OCI-M2 (cell line): ENCODE results near the gene SLC28A3.

Source experiments
- DNase-seq: peaks from one replicate; lab custom pipeline; 2025; ENCODE audit not compliant: unreplicated experiment; lab: John Stamatoyannopoulos, UW

Gene SLC28A3

DNA sequence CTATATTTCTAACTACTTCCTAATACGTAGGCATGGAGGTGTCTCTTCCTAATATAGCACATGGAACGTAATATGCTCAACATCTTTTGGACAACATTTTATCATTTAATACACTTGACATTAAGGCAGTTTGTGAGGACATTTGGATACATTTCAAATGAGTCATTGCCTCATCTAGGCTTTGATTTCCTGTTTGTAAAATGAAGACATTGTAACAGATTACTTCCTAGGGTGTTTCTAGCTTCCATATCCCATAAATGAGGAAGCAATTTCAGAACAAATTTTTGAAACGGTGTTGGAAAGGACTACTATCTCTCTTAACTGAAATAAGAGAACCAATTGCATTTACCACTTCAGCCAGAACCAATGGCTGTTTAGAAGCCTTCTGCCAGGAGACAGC is 38.7 kb downstream of the SLC28A3 start:
- DNase-seq, result no peak

DNA sequence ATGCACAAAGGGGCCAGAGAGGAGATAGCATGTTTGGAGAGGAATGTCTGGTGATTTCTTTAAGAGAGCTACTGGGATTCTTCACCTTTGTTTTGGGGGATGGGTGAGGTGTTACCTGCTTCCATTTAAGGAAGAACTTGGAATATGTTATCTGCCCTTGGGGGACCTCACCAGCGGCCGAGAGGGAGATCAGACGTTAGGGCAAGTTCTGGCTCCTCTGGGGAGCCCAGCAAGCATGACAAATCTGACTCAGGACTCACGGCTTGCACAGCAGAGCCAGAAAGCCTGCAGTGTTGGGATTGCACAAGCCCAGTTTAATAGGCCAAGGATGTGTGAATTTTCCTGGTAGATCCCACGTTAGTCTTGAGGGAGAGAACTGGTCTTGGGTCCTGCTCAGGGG is 40.3 kb downstream of the SLC28A3 start:
- DNase-seq, result no peak

- DNase-seq, result no peak
These were observed 43.3 kb downstream of the SLC28A3 start for GRCh38 chr9:84297162-84297821.

- DNase-seq, result no peak
These were observed 44.3 kb downstream of the SLC28A3 start for GRCh38 chr9:84296146-84296843.

GRCh38 chr9:84294241-84294950 is 46.2 kb downstream of the SLC28A3 start:
- DNase-seq, result no peak

GRCh38 chr9:84293001-84293798 is 47.4 kb downstream of the SLC28A3 start:
- DNase-seq, result no peak

DNA sequence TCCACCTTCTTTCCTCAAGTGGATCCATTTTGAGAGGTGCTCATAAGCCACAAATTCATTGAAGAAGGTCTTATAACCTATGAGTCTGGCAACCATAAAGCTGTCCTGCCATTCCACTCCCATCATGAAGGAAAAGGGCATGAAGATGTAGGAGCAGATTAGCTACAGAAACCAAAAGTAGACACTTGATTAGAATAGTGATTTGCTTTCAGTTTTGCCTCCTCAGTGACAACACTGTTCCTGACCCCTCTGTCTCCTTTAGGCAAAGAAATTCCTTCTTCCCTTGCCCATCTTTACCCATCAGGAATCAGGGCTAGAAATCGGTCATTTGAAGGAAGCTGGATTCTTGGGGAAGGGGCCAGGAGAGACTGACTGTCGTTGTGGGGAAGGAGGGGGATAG is 55.2 kb downstream of the SLC28A3 start:
- no peak for DNase-seq

GRCh38 chr9:84283946-84284345 is 56.6 kb downstream of the SLC28A3 start:
- no peak for DNase-seq

DNA sequence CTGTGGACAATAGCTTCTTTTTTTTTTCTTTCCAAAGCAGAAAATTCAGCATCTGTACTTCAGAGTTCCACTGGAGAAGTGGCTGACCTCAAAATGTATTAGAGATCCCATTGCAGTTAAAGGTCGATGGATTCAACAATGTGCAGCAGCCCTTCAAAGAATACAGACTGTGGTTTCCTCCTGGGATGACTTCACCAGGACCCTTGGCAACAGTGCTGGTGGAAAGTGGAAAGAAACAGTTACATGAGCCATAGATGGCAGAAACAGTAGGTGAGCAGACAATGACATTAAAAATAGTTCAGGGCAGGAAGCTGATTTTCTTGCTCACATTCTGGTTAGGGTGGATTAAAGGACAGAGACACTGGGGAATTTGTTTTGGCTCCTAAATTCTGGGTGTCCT is 62.4 kb downstream of the SLC28A3 start:
- no peak for DNase-seq

DNA sequence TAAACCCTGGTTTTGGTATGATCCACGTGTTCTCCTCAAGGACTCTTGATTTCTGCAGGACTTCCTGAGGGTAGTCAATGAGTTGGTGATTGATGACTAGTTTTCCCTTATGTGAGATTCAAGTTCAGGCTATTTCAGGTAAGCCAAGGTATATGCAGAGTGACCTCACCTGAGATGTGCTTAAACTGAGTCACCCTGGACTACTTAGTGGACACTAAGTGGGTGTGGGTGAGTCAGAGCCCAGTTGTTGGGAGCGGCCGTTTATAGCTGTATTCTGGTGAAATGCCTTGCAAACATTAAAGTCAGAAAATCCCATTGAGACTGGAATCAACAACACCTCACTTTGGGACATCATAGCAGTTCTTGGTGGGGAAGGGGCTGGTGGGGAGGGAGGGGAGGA is 62.9 kb downstream of the SLC28A3 start:
- DNase-seq, result no peak

- no peak for DNase-seq
These were observed 63.8 kb downstream of the SLC28A3 start for GRCh38 chr9:84276741-84277140.

DNA sequence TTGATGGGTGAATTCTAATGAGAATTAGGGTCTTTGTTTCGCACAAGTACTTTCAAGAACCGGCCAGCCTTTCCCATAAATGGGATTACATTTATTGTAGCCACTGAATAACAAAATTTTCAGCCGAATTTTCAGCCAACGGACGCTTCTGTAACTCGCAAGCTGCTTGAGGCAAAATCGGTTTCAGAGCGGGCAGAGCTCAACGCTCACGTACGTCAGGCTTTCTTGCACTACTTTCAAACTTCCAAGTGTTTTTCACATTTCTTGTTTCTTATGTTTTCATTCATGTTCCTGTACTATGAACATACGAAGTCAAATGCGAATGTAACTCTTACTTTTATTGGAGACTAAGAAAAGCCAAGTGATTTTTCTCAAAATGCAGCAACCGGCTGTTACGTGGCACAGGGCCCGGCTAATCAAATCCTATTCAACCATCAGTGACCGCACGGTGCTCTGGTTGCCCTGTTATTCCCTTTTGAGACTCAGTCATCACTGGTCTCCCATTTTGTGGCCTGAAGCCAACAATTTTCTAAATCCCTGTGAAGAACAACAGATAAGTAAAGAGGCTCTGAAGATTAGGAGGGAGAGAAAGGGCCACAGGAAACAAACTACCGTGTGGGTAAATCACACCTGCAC is 68.5 kb downstream of the SLC28A3 start:
- DNase-seq, result no peak

- no peak for DNase-seq
These were observed 69.0 kb downstream of the SLC28A3 start for GRCh38 chr9:84271531-84271900.

DNA sequence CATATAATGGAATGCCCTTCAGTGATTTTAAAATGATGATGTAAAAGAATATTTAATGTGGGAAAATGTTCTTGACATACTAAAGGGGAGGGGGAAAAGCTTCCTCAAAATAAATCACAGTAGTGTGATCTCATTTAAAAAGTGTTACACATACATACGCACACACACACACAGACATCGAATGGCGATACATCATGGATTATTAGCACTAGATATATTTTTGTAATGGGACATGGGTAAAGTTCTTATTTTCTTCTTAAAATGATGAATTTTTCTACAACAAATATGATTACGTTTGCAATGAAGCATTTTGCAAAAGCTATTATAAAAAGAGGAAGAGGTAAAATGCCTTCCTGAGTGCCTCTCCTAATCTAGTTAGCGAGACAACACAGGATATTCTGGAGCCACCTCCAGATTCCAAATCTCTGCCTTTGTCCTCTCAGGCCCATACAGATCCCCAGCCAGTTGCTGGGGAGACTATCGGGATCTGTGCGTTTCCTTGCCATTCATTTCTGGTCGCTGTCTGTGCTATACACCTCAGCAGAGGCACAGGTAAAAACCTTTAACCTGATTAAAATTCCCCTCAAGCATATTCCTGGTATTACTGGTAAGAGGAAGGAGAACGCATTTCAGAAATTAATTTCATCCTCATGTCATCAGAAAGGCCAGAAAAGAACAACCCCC is 69.6 kb downstream of the SLC28A3 start:
- DNase-seq, result no peak

DNA sequence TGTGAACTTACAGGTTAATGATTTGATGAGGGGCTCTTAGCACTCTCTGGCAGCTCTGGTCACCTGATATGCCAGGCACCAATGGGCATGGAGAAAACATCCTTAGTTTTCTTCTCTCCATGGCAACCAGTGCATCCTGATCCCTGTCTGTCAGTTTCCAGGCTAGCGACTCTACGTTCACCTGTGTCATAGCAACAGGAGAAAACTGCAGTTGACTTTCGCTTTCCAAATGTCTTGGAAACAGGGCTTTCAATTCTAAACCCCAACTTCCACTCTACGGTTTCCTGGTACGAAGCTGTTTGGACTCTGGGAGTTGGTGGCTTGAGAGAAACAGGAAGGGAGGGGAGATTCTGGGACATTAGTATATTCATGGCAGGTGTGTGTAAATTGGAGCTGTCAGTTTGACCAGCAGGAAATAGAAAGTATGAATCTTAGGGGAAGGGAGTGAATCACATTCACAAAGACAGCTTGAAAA is 74.4 kb downstream of the SLC28A3 start:
- no peak for DNase-seq

- no peak for DNase-seq
These were observed 76.1 kb downstream of the SLC28A3 start for GRCh38 chr9:84264307-84265029.

DNA sequence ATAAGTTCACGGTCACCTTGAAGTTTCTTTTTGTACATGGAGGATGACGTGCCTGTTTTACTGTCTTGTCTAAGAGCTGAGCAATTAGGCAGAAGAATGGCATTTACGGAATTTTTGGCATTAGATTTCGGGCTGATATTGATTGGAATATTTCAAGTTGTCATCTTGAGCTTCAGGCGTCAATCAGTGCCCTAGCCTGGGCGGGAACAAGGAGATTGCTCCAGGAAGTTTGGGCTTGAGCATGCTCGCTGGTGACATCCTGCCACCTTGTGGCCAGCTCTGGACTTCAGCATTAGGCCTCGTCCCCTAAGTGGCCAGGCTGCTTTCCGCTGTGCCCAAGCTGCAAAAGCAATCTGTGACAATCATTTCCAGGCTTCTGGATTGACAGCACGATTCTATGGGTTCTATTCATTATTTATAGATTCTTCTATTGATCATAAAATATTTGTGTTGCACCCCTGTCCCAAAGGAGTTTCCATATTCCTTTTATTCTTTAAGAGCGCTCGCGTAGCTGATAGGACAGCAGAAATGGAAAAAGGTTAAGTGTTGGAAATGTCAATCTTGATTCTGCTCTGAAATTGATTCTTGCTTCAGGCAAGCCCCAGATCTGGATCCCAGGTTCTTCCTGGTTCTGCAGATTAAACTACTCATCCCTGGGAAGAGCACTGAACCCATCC is 79.3 kb downstream of the SLC28A3 start:
- DNase-seq, result peak; percentile 20

DNA sequence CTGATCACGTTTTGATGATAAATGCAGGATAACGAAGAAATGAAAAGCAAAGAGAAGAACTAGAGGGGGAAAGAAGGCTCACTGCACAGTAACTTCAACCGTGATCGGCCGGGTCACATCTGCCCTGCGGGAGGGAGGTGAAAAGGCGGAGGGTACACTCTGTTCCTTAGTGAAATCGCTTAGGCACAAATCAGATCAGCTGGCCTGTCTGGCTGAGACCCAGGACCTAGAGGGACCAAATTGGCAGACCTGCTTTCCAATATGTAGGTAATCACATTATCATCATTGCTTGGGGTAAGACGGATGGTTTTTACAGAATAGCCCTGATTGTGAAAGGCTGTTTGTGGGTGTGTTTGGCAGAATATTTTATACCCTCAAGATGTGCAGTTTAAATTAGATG is 82.2 kb downstream of the SLC28A3 start:
- no peak for DNase-seq

DNA sequence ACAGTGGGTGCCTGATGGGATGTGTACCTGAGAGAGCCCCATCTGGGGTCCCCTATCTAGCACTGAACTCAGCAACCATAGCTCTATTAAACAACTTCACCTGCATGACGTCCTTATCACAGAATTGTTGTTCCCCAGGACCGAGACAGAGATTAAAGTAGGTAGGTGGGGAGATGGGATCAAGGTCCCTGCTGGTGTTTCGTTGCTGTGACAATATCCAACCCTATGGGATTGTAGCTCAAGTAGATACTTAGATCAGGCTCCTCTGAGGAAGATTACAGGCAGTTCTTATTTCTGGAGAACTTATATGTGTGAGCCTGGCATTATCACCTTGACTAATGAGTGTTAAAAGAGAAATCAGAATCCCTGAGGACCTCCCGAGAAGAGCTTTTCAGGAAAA is 84.9 kb downstream of the SLC28A3 start:
- DNase-seq, result no peak
